ENCODE results near the gene MTOR.

The MTOR gene

GRCh38 chr1:11129649-11130390 is 132.5 kb downstream of the MTOR start:
- no peak for TF ChIP-seq CTCF (IDR thresholded peaks at IDR 0.05; ENCODE audit: borderline replicate concordance, control extremely low read depth, extremely low read depth, insufficient read depth, missing control alignments)
- DNase-seq (ENCODE audit: low spot score) = no peak
- in situ Hi-C loops (cut with MboI; ENCODE audit: low sequenced_read_pairs, unreplicated experiment) = no loop called here

DNA sequence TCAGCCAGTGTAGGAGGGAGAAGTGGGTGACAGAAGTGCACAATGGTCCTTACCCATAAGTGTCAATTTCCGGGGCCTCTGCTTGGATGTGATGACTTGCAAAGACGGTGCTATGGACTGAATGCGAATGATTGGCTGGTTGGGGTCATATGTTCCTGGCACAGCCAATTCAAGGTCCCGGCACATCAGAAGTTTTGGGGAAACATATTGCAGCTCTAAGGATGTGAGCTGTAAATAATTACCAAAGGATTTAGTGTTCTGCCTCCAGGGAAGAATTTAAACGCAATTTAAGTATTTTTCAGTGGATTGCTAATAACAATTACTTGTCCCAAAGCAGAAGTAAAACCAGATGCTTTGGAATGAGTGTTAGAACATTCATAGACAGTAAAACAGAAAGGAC is 135.8 kb downstream of the MTOR start:
- DNase-seq (ENCODE audit: low spot score) = no peak
- TF ChIP-seq CTCF (IDR thresholded peaks at IDR 0.05; ENCODE audit: borderline replicate concordance, control extremely low read depth, extremely low read depth, insufficient read depth, missing control alignments) = no peak
- in situ Hi-C loops (cut with MboI; ENCODE audit: low sequenced_read_pairs, unreplicated experiment) = no loop called here

DNA sequence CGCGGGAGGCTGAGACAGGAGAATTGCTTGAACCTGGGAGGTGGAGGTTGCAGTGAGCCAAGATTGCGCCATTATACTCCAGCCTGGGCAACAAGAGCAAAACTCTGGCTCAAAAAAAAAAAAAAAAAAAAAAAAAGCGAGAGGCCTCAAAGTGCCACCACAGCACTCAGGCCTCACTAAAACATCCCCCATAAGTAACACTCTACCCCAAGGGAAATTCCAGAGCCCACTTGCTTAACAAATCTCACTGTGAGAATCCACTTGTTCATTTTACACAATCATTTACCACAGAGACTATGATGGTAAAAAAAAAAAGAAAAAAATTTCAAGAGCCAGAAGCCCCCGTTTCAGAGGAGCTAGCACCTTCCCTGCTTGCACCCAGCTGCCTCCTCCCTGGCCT is 136.4 kb downstream of the MTOR start:
- DNase-seq (ENCODE audit: low spot score) = no peak
- in situ Hi-C loops (cut with MboI; ENCODE audit: low sequenced_read_pairs, unreplicated experiment) = no loop called here
- TF ChIP-seq CTCF (IDR thresholded peaks at IDR 0.05; ENCODE audit: borderline replicate concordance, control extremely low read depth, extremely low read depth, insufficient read depth, missing control alignments) = no peak

DNA sequence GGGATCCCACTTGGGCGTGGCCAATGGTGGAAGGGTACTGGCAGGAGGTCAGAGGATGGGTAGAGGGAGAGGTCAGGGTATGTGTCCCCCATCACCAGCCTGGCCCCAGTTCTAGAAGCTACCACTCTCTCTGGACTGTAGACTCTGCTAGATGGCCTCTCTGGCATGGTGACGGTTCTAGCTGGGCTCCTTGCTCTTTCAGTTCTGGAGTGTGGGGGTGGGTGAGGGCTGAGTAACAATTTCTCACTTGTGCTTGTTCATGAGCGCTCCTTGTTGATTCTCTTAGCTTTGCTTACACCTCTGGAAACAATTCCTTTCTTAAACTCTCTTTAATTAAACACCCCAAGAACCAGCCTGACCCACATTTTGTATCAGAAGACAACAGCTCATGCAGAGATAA is 137.4 kb downstream of the MTOR start:
- no peak for DNase-seq (ENCODE audit: low spot score)
- TF ChIP-seq CTCF (IDR thresholded peaks at IDR 0.05; ENCODE audit: borderline replicate concordance, control extremely low read depth, extremely low read depth, insufficient read depth, missing control alignments) = no peak
- in situ Hi-C loops (cut with MboI; ENCODE audit: low sequenced_read_pairs, unreplicated experiment) = no loop called here

GRCh38 chr1:11116318-11116717 is 146.0 kb downstream of the MTOR start:
- TF ChIP-seq CTCF (IDR thresholded peaks at IDR 0.05; ENCODE audit: borderline replicate concordance, control extremely low read depth, extremely low read depth, insufficient read depth, missing control alignments) = no peak
- in situ Hi-C loops (cut with MboI; ENCODE audit: low sequenced_read_pairs, unreplicated experiment) = no loop called here
- DNase-seq (ENCODE audit: low spot score) = no peak

DNA sequence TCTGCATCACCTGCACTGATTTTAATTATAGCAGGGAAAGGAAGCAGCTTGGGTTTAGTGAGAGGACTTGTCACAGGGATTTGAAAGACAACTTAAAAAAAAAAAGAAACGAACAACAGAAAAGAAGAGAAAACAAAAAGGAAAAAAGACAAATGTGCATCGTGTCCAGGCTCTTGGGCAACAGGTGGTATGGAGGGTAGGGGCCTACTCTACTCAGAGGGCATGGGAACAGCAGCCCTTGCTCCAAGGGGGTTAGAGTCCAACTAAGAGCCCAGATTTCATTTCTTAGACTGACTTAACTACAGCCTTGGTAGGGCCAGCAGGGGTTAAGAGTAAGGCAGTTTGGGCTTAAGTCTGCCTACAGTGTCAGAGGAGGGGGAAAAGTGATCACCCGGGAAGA is 147.4 kb downstream of the MTOR start:
- no peak for TF ChIP-seq CTCF (IDR thresholded peaks at IDR 0.05; ENCODE audit: borderline replicate concordance, control extremely low read depth, extremely low read depth, insufficient read depth, missing control alignments)
- in situ Hi-C loops (cut with MboI; ENCODE audit: low sequenced_read_pairs, unreplicated experiment) = no loop called here
- DNase-seq (ENCODE audit: low spot score) = no peak

All from GM13976 (cell line).